C4-2B (cell line): Measurements from ENCODE around the gene GJA4.
"Not testable (repeated sequence)": the region's sequence is repeated elsewhere in the genome, so short reads cannot be mapped to it uniquely, and the experiment has no call there.

Experiments
- CTCF ChIP-seq: fragments of 450-650 bp; conservative IDR thresholded peaks from 2 replicates; pipeline ENCODE4 v1.5.1; 2017; ENCODE audit warnings: mild to moderate bottlenecking
- ZFX ChIP-seq: fragments of 450-650 bp; IDR thresholded peaks from 2 replicates; pipeline ENCODE4 v1.6.1; 2017

- TF ChIP-seq CTCF, ZFX: not testable (repeated sequence)
Observed at GRCh38 chr1:34773114-34773513, 19.7 kb upstream of the GJA4 start.
